ENCODE results near the gene KDELR1. TPM values are rescaled to one million over a fixed set of nuclear protein-coding genes. Genes with fewer than 3 reads are reported as not detected.

KDELR1 gene
- polyA plus RNA-seq, 3 donors: 230 to 246 (median 242) TPM

DNA sequence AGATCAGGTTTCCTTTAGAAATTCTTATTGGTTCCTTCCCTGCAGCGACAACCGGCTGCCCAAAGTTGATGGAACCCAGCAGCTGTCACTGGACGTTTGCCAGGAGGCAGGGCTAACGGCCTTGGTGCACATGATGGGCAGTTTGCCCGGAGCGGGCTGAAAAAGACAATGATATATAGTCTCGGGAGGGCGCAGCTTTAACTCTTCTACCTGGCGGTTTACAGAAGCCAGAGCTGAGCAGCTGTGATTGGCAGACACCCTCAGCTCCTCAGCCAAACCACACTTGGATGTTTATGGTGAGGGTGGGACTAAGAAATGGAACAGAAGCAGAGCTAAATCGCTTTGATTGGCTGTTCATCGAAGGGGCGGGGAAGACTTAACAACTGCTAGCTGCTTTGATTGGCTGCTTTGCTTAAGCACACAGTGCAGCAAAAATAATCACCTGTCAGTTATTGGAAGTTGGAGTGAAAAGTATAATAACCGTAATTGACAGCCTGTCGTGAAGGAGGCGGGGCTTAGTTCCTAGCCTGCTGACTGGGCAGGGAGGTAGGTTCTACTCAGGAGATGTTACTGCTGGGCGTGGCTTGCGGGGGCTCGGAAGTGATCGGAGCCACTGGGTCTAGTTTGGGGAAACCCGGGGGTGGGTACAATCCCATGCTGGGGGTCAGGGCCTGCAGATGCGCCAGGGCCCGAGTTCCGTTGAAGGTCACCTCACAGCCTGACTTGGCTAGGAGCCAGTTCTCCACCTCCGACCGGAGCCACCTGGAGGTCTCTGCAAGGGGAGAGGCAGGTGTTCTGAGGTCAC lies 58.5 kb downstream of the KDELR1 start:
- peak in 8 of 11 donors; percentile 89 to 97 (median 94) for DNase-seq (ENCODE audit: extremely low read depth in 1 of 11, low read depth in 9 of 11, low spot score in 4 of 11)

Other genes with a start within 250 kb of the KDELR1 start
- 10 to 100 TPM; 61.8 to 78.8 (median 66.1) TPM for gene LIG1, start 221.2 kb downstream of the KDELR1 start, polyA plus RNA-seq (ENCODE audit: insufficient read length in 3 of 3)
- gene ZSWIM9, start 220.9 kb downstream of the KDELR1 start, polyA plus RNA-seq (ENCODE audit: insufficient read length in 3 of 3): 10 to 100 TPM in 2 of 3 donors, 1 to 10 TPM in 1; 8.5 to 14.4 (median 10.0) TPM
- gene CARD8, start 135.6 kb downstream of the KDELR1 start, polyA plus RNA-seq (ENCODE audit: insufficient read length in 3 of 3): 10 to 100 TPM; 55.4 to 66.5 (median 56.3) TPM
- gene ZNF114, start 121.5 kb downstream of the KDELR1 start, polyA plus RNA-seq (ENCODE audit: insufficient read length in 3 of 3): 1 to 10 TPM; 5.9 to 8.1 (median 7.6) TPM
- gene EMP3, start 66.0 kb downstream of the KDELR1 start, polyA plus RNA-seq (ENCODE audit: insufficient read length in 3 of 3): 10 to 100 TPM; 51.0 to 83.1 (median 67.0) TPM
- gene TMEM143, start 27.6 kb downstream of the KDELR1 start, polyA plus RNA-seq (ENCODE audit: insufficient read length in 3 of 3): 10 to 100 TPM in 2 of 3 donors, 1 to 10 TPM in 1; 9.8 to 14.7 (median 11.6) TPM
- gene SYNGR4, start 27.2 kb downstream of the KDELR1 start, polyA plus RNA-seq (ENCODE audit: insufficient read length in 3 of 3): under 1 TPM; 0.37 to 0.70 (median 0.41) TPM
- under 1 TPM; 0.33 to 0.88 (median 0.71) TPM for gene GRIN2D, start 2.1 kb upstream of the KDELR1 start, polyA plus RNA-seq (ENCODE audit: insufficient read length in 3 of 3)
- 10 to 100 TPM; 21.7 to 34.6 (median 24.7) TPM for gene GRWD1, start 54.4 kb upstream of the KDELR1 start, polyA plus RNA-seq (ENCODE audit: insufficient read length in 3 of 3)
- gene KCNJ14, start 64.0 kb upstream of the KDELR1 start, polyA plus RNA-seq (ENCODE audit: insufficient read length in 3 of 3): 1 to 10 TPM in 1 of 3 donors, under 1 TPM in 2; 0.58 to 1.3 (median 0.72) TPM
- gene CYTH2, start 77.8 kb upstream of the KDELR1 start, polyA plus RNA-seq (ENCODE audit: insufficient read length in 3 of 3): 10 to 100 TPM; 80.6 to 91.6 (median 86.4) TPM
- gene LMTK3, start 120.3 kb upstream of the KDELR1 start, polyA plus RNA-seq (ENCODE audit: insufficient read length in 3 of 3): 1 to 10 TPM; 1.8 to 3.8 (median 3.6) TPM
- gene SULT2B1, start 160.6 kb upstream of the KDELR1 start, polyA plus RNA-seq (ENCODE audit: insufficient read length in 3 of 3): under 1 TPM; 0.28 to 0.62 (median 0.33) TPM
- under 1 TPM in 1 of 3 donors, not detected in 2; 0.26 TPM for gene SPACA4, start 215.2 kb upstream of the KDELR1 start, polyA plus RNA-seq (ENCODE audit: insufficient read length in 3 of 3)
- 1 to 10 TPM in 2 of 3 donors, under 1 TPM in 1; 0.88 to 1.2 (median 1.1) TPM for gene FAM83E, start 223.5 kb upstream of the KDELR1 start, polyA plus RNA-seq (ENCODE audit: insufficient read length in 3 of 3)
- 1,000 to 10,000 TPM; 1,072 to 1,401 (median 1,249) TPM for gene RPL18, start 227.6 kb upstream of the KDELR1 start, polyA plus RNA-seq (ENCODE audit: insufficient read length in 3 of 3)
- gene SPHK2, start 228.0 kb upstream of the KDELR1 start, polyA plus RNA-seq (ENCODE audit: insufficient read length in 3 of 3): 10 to 100 TPM; 15.8 to 31.8 (median 30.9) TPM
- gene DBP, start 245.8 kb upstream of the KDELR1 start, polyA plus RNA-seq (ENCODE audit: insufficient read length in 3 of 3): 10 to 100 TPM; 11.2 to 15.9 (median 14.3) TPM